Lower leg skin (tissue), 3 donors: Measurements from ENCODE around the gene A2ML1.

Experiments
- POLR2A ChIP-seq, 2 donors: fragments of 450-650 bp; IDR thresholded peaks; one replicate each; pipeline ENCODE4 v1.6.1; 2016 to 2017; ENCODE audit warnings: antibody characterized with exemption in 2 of 2, mild to moderate bottlenecking in 1 of 2, moderate library complexity in 1 of 2
- TF ChIP-seq, protein P1 (sequence below), 3 donors: fragments of 450-650 bp; IDR thresholded peaks; one replicate each; pipeline ENCODE4 v1.5.1; 2016; ENCODE audit warnings: antibody characterized with exemption in 3 of 3, mild to moderate bottlenecking in 3 of 3, moderate library complexity in 2 of 3

DNA sequence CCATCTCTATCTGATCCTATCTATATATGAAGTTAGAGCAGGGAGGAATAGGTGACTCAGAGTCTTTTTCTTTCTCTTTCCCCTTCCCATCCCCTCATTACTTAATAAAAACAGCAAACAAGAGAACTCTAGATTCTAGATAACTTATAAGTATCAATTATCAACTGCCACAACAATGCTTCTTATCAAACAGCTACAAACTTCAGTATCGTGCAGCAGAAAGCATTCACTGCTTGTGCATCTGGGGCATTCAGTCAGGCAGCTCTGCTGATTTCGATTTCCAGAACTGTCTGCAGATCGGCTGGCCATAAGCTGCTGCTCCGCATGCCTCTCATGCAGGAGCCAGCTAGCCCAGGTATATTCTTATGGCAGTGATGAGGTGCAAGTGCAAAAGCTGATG lies 19.4 kb downstream of the A2ML1 start:
- TF ChIP-seq, protein P1, sequence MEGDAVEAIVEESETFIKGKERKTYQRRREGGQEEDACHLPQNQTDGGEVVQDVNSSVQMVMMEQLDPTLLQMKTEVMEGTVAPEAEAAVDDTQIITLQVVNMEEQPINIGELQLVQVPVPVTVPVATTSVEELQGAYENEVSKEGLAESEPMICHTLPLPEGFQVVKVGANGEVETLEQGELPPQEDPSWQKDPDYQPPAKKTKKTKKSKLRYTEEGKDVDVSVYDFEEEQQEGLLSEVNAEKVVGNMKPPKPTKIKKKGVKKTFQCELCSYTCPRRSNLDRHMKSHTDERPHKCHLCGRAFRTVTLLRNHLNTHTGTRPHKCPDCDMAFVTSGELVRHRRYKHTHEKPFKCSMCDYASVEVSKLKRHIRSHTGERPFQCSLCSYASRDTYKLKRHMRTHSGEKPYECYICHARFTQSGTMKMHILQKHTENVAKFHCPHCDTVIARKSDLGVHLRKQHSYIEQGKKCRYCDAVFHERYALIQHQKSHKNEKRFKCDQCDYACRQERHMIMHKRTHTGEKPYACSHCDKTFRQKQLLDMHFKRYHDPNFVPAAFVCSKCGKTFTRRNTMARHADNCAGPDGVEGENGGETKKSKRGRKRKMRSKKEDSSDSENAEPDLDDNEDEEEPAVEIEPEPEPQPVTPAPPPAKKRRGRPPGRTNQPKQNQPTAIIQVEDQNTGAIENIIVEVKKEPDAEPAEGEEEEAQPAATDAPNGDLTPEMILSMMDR (IDR thresholded peaks at IDR 0.05) = no peak
- no peak for TF ChIP-seq POLR2A (IDR thresholded peaks at IDR 0.05)
